ENCODE results near the gene ANKRD17. TPM values are rescaled to one million over a fixed set of nuclear protein-coding genes. Genes with fewer than 3 reads are reported as not detected.

Gene ANKRD17
- total and polyA plus RNA-seq, 2 donors: 12.0 to 26.4 TPM

DNA sequence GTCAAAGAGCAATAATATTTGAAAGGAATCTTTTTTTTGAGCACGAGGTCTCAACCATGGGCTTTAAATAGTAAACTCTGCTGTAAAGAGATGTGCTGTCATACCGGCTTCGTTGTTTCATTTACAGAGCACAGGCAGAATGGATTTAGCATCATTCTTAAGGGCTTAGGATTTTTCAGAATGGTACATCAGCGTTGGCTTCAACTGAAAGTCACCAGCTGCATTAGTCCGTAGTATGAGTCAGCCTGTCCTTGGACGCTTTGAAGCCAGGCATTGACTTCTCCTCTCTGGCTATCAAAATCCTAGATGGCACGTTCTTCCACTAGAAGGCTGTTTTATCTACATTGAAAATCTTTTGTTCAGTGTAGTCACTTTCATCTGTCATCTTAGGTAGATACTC is 212.7 kb downstream of the ANKRD17 start:
- WGBS: 97% methylated on average over 7 of the region's 7 CpGs

DNA sequence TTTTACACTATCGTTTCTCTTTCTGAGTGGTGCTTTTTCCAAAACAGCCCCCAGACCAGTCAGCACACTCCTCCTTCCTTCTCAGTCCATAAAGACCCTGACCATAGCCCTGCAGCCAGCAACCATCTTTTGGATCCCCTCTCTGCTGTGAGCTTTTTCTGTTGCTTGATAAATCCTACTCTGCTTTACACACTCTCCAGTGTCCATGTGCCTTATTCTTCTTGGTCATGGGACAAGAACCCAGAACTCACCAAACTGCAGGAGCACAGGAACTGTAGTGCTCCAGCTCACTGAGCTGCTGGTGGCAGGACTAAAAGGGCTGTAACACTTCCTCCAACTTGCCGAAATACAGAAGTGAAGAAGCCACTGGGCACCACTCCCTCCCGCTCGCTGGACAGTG is 221.5 kb downstream of the ANKRD17 start:
- Histone ChIP-seq H3K4me1 (ENCODE audit: control insufficient read depth in 2 of 2, insufficient read depth in 2 of 2, low read length in 2 of 2) (no peaks in the 10 kb centered on the region), H3K9me3 (ENCODE audit: control insufficient read depth in 2 of 2, insufficient read depth in 1 of 2, low read length in 1 of 2) (peaks cover 0 to 7% of the 10 kb centered on the region in 2 donors), H3K27ac (ENCODE audit: low read depth in 1 of 2, low read length in 1 of 2) (no peak overlapping the region), H3K27me3 (ENCODE audit: control insufficient read depth in 2 of 2, insufficient read depth in 1 of 2, low read length in 1 of 2) (no peaks in the 10 kb centered on the region), H3K36me3 (ENCODE audit: control insufficient read depth in 2 of 2, insufficient read depth in 2 of 2, low read length in 1 of 2) (no peaks in the 10 kb centered on the region), H3K4me3 (ENCODE audit: low read length in 2 of 2) (no peak overlapping the region)
- no peak for DNase-seq (ENCODE audit: low read depth in 6 of 9, low spot score in 9 of 9)
- 98% methylated on average over 4 of the region's 4 CpGs for WGBS

More for the DNA sequence above, 212.7 kb downstream of the ANKRD17 start:
- Histone ChIP-seq H3K27me3 (ENCODE audit: control insufficient read depth in 2 of 2, insufficient read depth in 1 of 2, low read length in 1 of 2) (no peaks in the 10 kb centered on the region), H3K4me1 (ENCODE audit: control insufficient read depth in 2 of 2, insufficient read depth in 2 of 2, low read length in 2 of 2) (no peaks in the 10 kb centered on the region), H3K9me3 (ENCODE audit: control insufficient read depth in 2 of 2, insufficient read depth in 1 of 2, low read length in 1 of 2) (no peaks in the 10 kb centered on the region), H3K36me3 (ENCODE audit: control insufficient read depth in 2 of 2, insufficient read depth in 2 of 2, low read length in 1 of 2) (no peaks in the 10 kb centered on the region), H3K27ac (ENCODE audit: low read depth in 1 of 2, low read length in 1 of 2) (no peak overlapping the region), H3K4me3 (ENCODE audit: low read length in 2 of 2) (no peak overlapping the region)
- no peak for DNase-seq (ENCODE audit: low read depth in 6 of 9, low spot score in 9 of 9)

DNA sequence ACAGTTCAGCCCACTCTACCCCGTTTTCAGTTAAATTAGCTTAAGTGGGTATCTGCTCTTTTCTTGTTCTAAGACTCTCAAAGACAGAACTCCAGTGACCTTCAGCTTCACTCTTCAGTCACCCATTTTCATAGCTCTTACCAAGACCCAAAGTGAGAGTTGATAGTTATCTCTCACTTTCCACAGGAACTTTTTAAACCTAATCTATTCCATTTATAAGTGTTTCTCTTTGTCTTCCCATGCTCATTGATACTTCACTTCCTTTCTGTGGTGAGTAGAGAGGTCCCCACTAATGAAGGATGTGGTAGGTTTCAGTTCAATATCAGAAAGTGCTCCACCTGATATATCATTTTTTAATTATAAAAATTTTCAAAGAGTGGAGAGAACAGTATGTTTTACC is 222.5 kb downstream of the ANKRD17 start:
- no peaks in the 10 kb centered on the region for H3K36me3 ChIP-seq (ENCODE audit: control insufficient read depth in 2 of 2, insufficient read depth in 2 of 2, low read length in 1 of 2)
- DNase-seq (ENCODE audit: low read depth in 6 of 9, low spot score in 9 of 9): no peak
- 94% methylated on average over 1 of the region's 1 CpG for WGBS
- H3K27me3 ChIP-seq (ENCODE audit: control insufficient read depth in 2 of 2, insufficient read depth in 1 of 2, low read length in 1 of 2): no peaks in the 10 kb centered on the region
- H3K4me3 ChIP-seq (ENCODE audit: low read length in 2 of 2): no peak overlapping the region
- no peaks in the 10 kb centered on the region for H3K4me1 ChIP-seq (ENCODE audit: control insufficient read depth in 2 of 2, insufficient read depth in 2 of 2, low read length in 2 of 2)
- no peak overlapping the region for H3K27ac ChIP-seq (ENCODE audit: low read depth in 1 of 2, low read length in 1 of 2)
- H3K9me3 ChIP-seq (ENCODE audit: control insufficient read depth in 2 of 2, insufficient read depth in 1 of 2, low read length in 1 of 2): peaks cover 0 to 7% of the 10 kb centered on the region in 2 donors

DNA sequence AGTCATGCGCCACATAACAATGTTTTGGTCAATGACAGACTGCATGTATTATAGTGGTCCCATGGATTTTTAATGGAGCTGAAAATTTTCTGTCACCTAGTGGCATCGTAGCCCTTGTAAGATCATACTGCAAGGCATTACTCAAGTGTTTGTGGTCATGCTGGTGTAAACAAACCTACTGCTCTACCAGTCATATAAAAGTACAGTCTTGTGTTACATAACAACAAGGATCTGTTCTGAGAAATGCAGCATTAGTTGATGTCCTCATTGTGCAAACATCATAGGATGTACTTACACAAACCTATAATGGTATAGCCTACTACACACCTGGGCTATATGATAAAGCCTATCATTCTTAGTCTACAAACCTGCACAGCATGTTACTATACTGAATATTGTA is 223.7 kb downstream of the ANKRD17 start:
- Histone ChIP-seq H3K27me3 (ENCODE audit: control insufficient read depth in 2 of 2, insufficient read depth in 1 of 2, low read length in 1 of 2) (no peaks in the 10 kb centered on the region), H3K9me3 (ENCODE audit: control insufficient read depth in 2 of 2, insufficient read depth in 1 of 2, low read length in 1 of 2) (peaks cover 0 to 7% of the 10 kb centered on the region in 2 donors), H3K4me1 (ENCODE audit: control insufficient read depth in 2 of 2, insufficient read depth in 2 of 2, low read length in 2 of 2) (no peaks in the 10 kb centered on the region), H3K27ac (ENCODE audit: low read depth in 1 of 2, low read length in 1 of 2) (no peak overlapping the region), H3K36me3 (ENCODE audit: control insufficient read depth in 2 of 2, insufficient read depth in 2 of 2, low read length in 1 of 2) (no peaks in the 10 kb centered on the region), H3K4me3 (ENCODE audit: low read length in 2 of 2) (no peak overlapping the region)
- DNase-seq (ENCODE audit: low read depth in 6 of 9, low spot score in 9 of 9): no peak
- 97% methylated on average over 2 of the region's 2 CpGs for WGBS

DNA sequence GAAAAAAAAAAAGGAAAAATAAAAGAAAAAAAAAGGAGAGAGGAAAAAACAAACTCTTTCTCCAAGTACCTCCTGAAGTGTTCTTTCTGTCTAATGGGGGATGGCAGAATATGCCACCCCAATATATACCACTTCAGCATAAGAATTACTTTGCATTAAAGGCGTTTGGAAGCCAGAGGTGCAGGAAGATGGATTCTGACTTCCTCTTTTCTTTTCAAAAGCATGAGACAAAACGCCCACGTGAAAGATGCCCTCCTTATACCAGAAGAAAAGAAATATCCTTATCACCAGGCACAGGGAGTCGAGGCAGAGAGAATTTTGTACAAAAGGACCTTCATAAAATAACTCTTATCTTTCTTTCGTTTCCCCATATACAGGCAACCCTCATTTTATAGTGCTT is 230.0 kb downstream of the ANKRD17 start:
- DNase-seq (ENCODE audit: low read depth in 6 of 9, low spot score in 9 of 9): no peak
- H3K9me3 ChIP-seq (ENCODE audit: control insufficient read depth in 2 of 2, insufficient read depth in 1 of 2, low read length in 1 of 2): no peaks in the 10 kb centered on the region
- no peaks in the 10 kb centered on the region for H3K36me3 ChIP-seq (ENCODE audit: control insufficient read depth in 2 of 2, insufficient read depth in 2 of 2, low read length in 1 of 2)
- H3K27ac ChIP-seq (ENCODE audit: low read depth in 1 of 2, low read length in 1 of 2): no peak overlapping the region
- no peaks in the 10 kb centered on the region for H3K4me1 ChIP-seq (ENCODE audit: control insufficient read depth in 2 of 2, insufficient read depth in 2 of 2, low read length in 2 of 2)
- H3K27me3 ChIP-seq (ENCODE audit: control insufficient read depth in 2 of 2, insufficient read depth in 1 of 2, low read length in 1 of 2): no peaks in the 10 kb centered on the region
- 69% methylated on average over 5 of the region's 5 CpGs for WGBS
- H3K4me3 ChIP-seq (ENCODE audit: low read length in 2 of 2): no peak overlapping the region

Other genes starting within 250 kb of the ANKRD17 start
- 13.2 TPM for gene COX18, start 189.1 kb downstream of the ANKRD17 start, total RNA-seq
- gene COX18, start 189.1 kb downstream of the ANKRD17 start, polyA plus RNA-seq: 14.5 TPM
- gene ALB, start 145.5 kb upstream of the ANKRD17 start, total RNA-seq: 7.5 TPM
- gene ALB, start 145.5 kb upstream of the ANKRD17 start, polyA plus RNA-seq: 2.9 TPM
- gene AFP, start 177.4 kb upstream of the ANKRD17 start, total RNA-seq: 1.3 TPM
- gene AFP, start 177.4 kb upstream of the ANKRD17 start, polyA plus RNA-seq: 0.66 TPM
- gene AFM, start 222.9 kb upstream of the ANKRD17 start, total RNA-seq: not detected
- 0.02 TPM for gene AFM, start 222.9 kb upstream of the ANKRD17 start, polyA plus RNA-seq